Astrocyte (in vitro differentiated cells and primary cell): ENCODE measurements around the gene SGTA. TPM values are rescaled to one million over a fixed set of nuclear protein-coding genes. Genes with fewer than 3 reads are reported as not detected.

ENCODE experiments used
- DNase-seq: peaks from one replicate; pipeline ENCODE4 v3.0.0-alpha.2; 2010; ENCODE audit warnings: low read depth
- FAIRE-seq: peaks from 2 replicates; lab custom pipeline; 2011; peaks lifted over from hg19 to GRCh38; lab: Jason Lieb, UNC
- H2AFZ ChIP-seq: 2 replicates; pipeline ENCODE4 v1.6.0; 2012; ENCODE audit warnings: low read depth, low read length, inconsistent platforms
- H3K27ac ChIP-seq: 2 replicates; pipeline ENCODE4 v1.5.1; 2011; ENCODE audit warnings: low read depth, low read length, inconsistent platforms
- H3K27me3 ChIP-seq: 2 replicates; pipeline ENCODE4 v1.6.0; 2011; ENCODE audit warnings: low read length, inconsistent platforms; ENCODE audit not compliant: insufficient read depth
- H3K36me3 ChIP-seq: 2 replicates; pipeline ENCODE4 v1.5.1; 2011; ENCODE audit warnings: low read length, inconsistent platforms; ENCODE audit not compliant: insufficient read depth
- H3K4me1 ChIP-seq: 2 replicates; pipeline ENCODE4 v1.5.1; 2011; ENCODE audit warnings: low read length, inconsistent platforms; ENCODE audit not compliant: insufficient read depth
- H3K4me2 ChIP-seq: 2 replicates; pipeline ENCODE4 v1.6.0; 2012; ENCODE audit warnings: low read length, inconsistent platforms
- H3K4me3 ChIP-seq: 2 replicates; pipeline ENCODE4 v1.5.1; 2011; ENCODE audit warnings: low read depth, mild to moderate bottlenecking, low read length, inconsistent platforms; ENCODE audit not compliant: insufficient read depth
- H3K79me2 ChIP-seq: 2 replicates; pipeline ENCODE4 v1.6.0; 2012; ENCODE audit warnings: mild to moderate bottlenecking, low read length, inconsistent platforms; ENCODE audit not compliant: insufficient read depth
- H3K9ac ChIP-seq: 2 replicates; pipeline ENCODE4 v1.6.0; 2012; ENCODE audit warnings: mild to moderate bottlenecking, low read length, inconsistent platforms
- H3K9me3 ChIP-seq: 2 replicates; pipeline ENCODE4 v1.5.1; 2012; ENCODE audit warnings: low read depth, mild to moderate bottlenecking, low read length, inconsistent platforms; ENCODE audit not compliant: insufficient read depth
- H4K20me1 ChIP-seq: 2 replicates; pipeline ENCODE4 v1.6.0; 2012; ENCODE audit warnings: low read length, inconsistent platforms; ENCODE audit not compliant: insufficient read depth
- H3K27ac Mint-ChIP-seq: one replicate; pipeline ENCODE4 v1.8.0; 2021; ENCODE audit warnings: mild to moderate bottlenecking, mixed read lengths; ENCODE audit not compliant: unreplicated experiment
- H3K27me3 Mint-ChIP-seq: one replicate; pipeline ENCODE4 v1.8.0; 2021; ENCODE audit warnings: low read depth, mixed read lengths; ENCODE audit not compliant: unreplicated experiment
- H3K36me3 Mint-ChIP-seq: one replicate; pipeline ENCODE4 v1.8.0; 2021; ENCODE audit warnings: low read depth, mixed read lengths; ENCODE audit not compliant: unreplicated experiment
- H3K4me1 Mint-ChIP-seq: one replicate; pipeline ENCODE4 v1.8.0; 2021; ENCODE audit warnings: low read depth, mixed read lengths; ENCODE audit not compliant: unreplicated experiment
- H3K4me3 Mint-ChIP-seq: one replicate; pipeline ENCODE4 v1.8.0; 2021; ENCODE audit warnings: mild to moderate bottlenecking, moderate library complexity, mixed read lengths; ENCODE audit not compliant: unreplicated experiment
- H3K9me3 Mint-ChIP-seq: one replicate; pipeline ENCODE4 v1.8.0; 2021; ENCODE audit warnings: mild to moderate bottlenecking, mixed read lengths; ENCODE audit not compliant: unreplicated experiment
- EZH2 ChIP-seq: IDR thresholded peaks from 2 replicates; pipeline ENCODE4 v1.6.1; 2012; ENCODE audit warnings: mild to moderate bottlenecking, low read length, inconsistent platforms; ENCODE audit not compliant: insufficient read depth
- total RNA-seq: library from RNA; stranded (reverse); gene quantifications from 2 replicates; pipeline ENCODE4 v1.2.1, GENCODE V29; 2021
- TF ChIP-seq, protein P1 (sequence below): IDR thresholded peaks from 2 replicates; pipeline ENCODE4 v1.5.1; 2011; ENCODE audit warnings: low read depth, mild to moderate bottlenecking, inconsistent platforms, low read length, moderate library complexity; ENCODE audit not compliant: insufficient read depth

Gene SGTA
- total RNA-seq, 1 donor from 2014 or later, result 76.1 TPM

GRCh38 chr19:2750808-2751437 is 32.1 kb downstream of the SGTA start:
- Histone ChIP-seq H3K9ac (no peak overlapping the region), H3K36me3 (no peaks in the 10 kb centered on the region), H4K20me1 (no peaks in the 10 kb centered on the region), H3K27ac (no peak overlapping the region), H3K79me2 (no peaks in the 10 kb centered on the region), H3K4me1 (no peaks in the 10 kb centered on the region), H3K9me3 (no peaks in the 10 kb centered on the region), H3K27me3 (no peaks in the 10 kb centered on the region), H3K4me3 (no peak overlapping the region), H3K4me2 (no peak overlapping the region), H2AFZ (no peak overlapping the region)
- Mint-ChIP-seq H3K36me3 (no peaks in the 10 kb centered on the region), H3K4me1 (no peaks in the 10 kb centered on the region), H3K9me3 (no peaks in the 10 kb centered on the region), H3K4me3 (no peak overlapping the region), H3K27ac (no peak overlapping the region), H3K27me3 (peaks cover 8% of the 10 kb centered on the region)
- FAIRE-seq (no peak), DNase-seq (no peak)
- TF ChIP-seq, protein P1, sequence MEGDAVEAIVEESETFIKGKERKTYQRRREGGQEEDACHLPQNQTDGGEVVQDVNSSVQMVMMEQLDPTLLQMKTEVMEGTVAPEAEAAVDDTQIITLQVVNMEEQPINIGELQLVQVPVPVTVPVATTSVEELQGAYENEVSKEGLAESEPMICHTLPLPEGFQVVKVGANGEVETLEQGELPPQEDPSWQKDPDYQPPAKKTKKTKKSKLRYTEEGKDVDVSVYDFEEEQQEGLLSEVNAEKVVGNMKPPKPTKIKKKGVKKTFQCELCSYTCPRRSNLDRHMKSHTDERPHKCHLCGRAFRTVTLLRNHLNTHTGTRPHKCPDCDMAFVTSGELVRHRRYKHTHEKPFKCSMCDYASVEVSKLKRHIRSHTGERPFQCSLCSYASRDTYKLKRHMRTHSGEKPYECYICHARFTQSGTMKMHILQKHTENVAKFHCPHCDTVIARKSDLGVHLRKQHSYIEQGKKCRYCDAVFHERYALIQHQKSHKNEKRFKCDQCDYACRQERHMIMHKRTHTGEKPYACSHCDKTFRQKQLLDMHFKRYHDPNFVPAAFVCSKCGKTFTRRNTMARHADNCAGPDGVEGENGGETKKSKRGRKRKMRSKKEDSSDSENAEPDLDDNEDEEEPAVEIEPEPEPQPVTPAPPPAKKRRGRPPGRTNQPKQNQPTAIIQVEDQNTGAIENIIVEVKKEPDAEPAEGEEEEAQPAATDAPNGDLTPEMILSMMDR, result no peak
- TF ChIP-seq EZH2, result no peak

DNA sequence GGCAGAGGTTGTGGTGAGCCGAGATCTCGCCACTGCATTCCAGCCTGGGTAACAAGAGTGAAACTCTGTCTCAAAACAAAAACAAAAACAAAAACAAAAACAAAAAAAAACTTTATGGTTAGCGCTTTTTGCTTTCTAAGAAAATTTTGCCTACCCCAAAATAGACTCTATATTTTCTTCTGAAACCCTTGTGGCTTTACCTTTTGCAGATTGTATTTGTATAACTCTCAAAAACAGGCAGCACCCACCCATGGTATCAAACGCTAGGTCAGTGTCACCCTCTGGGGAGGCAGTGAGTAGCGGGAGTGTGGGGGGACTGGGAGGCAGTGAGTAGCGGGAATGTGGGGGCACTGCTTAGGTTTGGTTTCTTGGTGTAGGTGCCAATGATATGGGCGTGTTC is 35.7 kb downstream of the SGTA start:
- H3K27me3 Mint-ChIP-seq, result peaks cover 33% of the 10 kb centered on the region
- TF ChIP-seq EZH2, result no peak
- TF ChIP-seq, protein P1, result no peak
- DNase-seq (no peak), FAIRE-seq (no peak)
- H2AFZ ChIP-seq, result no peak overlapping the region
- no peak overlapping the region for H3K27ac Mint-ChIP-seq
- no peaks in the 10 kb centered on the region for H3K27me3 ChIP-seq
- no peaks in the 10 kb centered on the region for H3K9me3 ChIP-seq
- H3K27ac ChIP-seq, result no peak overlapping the region
- H3K4me3 Mint-ChIP-seq, result no peak overlapping the region
- H4K20me1 ChIP-seq, result no peaks in the 10 kb centered on the region
- no peaks in the 10 kb centered on the region for H3K79me2 ChIP-seq
- no peaks in the 10 kb centered on the region for H3K9me3 Mint-ChIP-seq
- no peaks in the 10 kb centered on the region for H3K36me3 Mint-ChIP-seq
- no peak overlapping the region for H3K9ac ChIP-seq
- no peak overlapping the region for H3K4me3 ChIP-seq
- no peak overlapping the region for H3K4me2 ChIP-seq
- no peaks in the 10 kb centered on the region for H3K4me1 ChIP-seq
- H3K4me1 Mint-ChIP-seq, result no peaks in the 10 kb centered on the region
- no peaks in the 10 kb centered on the region for H3K36me3 ChIP-seq

DNA sequence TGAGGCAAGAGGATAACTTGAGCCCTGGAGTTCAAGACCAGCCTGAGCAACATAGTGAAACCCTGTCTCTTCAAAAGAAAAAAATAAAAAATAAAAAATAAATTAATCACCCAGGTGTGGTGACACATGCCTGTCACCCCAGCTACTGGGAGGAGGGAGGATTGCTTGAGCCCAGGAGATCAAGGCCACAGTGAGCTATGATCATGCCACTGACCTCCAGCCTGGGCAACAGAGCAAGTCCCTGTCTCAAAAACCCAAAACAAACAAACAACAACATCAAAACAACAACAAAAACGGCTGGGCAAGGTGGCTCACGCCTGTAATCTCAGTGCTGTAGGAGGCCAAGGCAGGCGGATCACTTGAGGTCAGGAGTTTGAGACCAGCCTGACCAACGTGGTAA is 39.0 kb downstream of the SGTA start:
- Histone ChIP-seq H3K9me3 (no peaks in the 10 kb centered on the region), H3K27ac (no peak overlapping the region), H4K20me1 (no peaks in the 10 kb centered on the region), H2AFZ (no peak overlapping the region), H3K4me2 (no peak overlapping the region), H3K79me2 (peaks cover 5% of the 10 kb centered on the region), H3K4me1 (peaks cover 3% of the 10 kb centered on the region), H3K27me3 (no peaks in the 10 kb centered on the region), H3K36me3 (no peaks in the 10 kb centered on the region), H3K9ac (no peak overlapping the region), H3K4me3 (no peak overlapping the region)
- no peak overlapping the region for H3K27ac Mint-ChIP-seq
- H3K4me1 Mint-ChIP-seq, result no peaks in the 10 kb centered on the region
- H3K9me3 Mint-ChIP-seq, result no peaks in the 10 kb centered on the region
- no peak for FAIRE-seq
- peaks cover 45% of the 10 kb centered on the region for H3K27me3 Mint-ChIP-seq
- H3K36me3 Mint-ChIP-seq, result no peaks in the 10 kb centered on the region
- no peak for TF ChIP-seq EZH2
- TF ChIP-seq, protein P1, result no peak
- no peak overlapping the region for H3K4me3 Mint-ChIP-seq
- DNase-seq, result no peak
